ENCODE results near the gene DRD5.

GRCh38 chr4:9773471-9773870 is 8.0 kb upstream of the DRD5 start:
- TF ChIP-seq GATA2 (IDR thresholded peaks at IDR 0.05; ENCODE audit: low read depth, low read length), result peak; percentile 61; the same call in 1 of the 2 replicates
- TF ChIP-seq GATA3 (IDR thresholded peaks at IDR 0.05; ENCODE audit: low read depth, low read length), result no peak
